Testis (tissue), 3 donors: ENCODE measurements around the gene MAMSTR. TPM values are rescaled to one million over a fixed set of nuclear protein-coding genes. Genes with fewer than 3 reads are reported as not detected.

ENCODE experiments used
- DNase-seq: peaks from one replicate; pipeline ENCODE4 v3.0.0-alpha.2; 2019
- H3K27ac ChIP-seq, 2 donors: fragments of 200-600 bp; sonication (generic); one replicate each; pipeline ENCODE4 v1.5.1; 2019
- H3K27me3 ChIP-seq: fragments of 200-600 bp; sonication (generic); one replicate; pipeline ENCODE4 v1.5.1; 2019
- H3K36me3 ChIP-seq: fragments of 200-600 bp; sonication (generic); one replicate; pipeline ENCODE4 v1.5.1; 2017; ENCODE audit warnings: low read depth; ENCODE audit errors: missing control alignments
- H3K4me1 ChIP-seq: fragments of 200-600 bp; sonication (generic); one replicate; pipeline ENCODE4 v1.5.1; 2019
- H3K4me3 ChIP-seq, 2 donors: fragments of 200-600 bp; sonication (generic); one replicate each; pipeline ENCODE4 v1.5.1; 2017 to 2019
- H3K9me3 ChIP-seq: fragments of 200-600 bp; sonication (generic); one replicate; pipeline ENCODE4 v1.5.1; 2017
- POLR2A ChIP-seq: fragments of 450-650 bp; IDR thresholded peaks from one replicate; pipeline ENCODE4 v1.6.1; 2017; ENCODE audit warnings: antibody characterized with exemption, mild to moderate bottlenecking, moderate library complexity
- WGBS, 2 donors: methylation state at CpG; one replicate each; pipeline ENCODE4 v1.1.5; 2018; 5-methylcytosine and 5-hydroxymethylcytosine counted together
- intact Hi-C: fragments of 100-400 bp; cut with DNase I; formaldehyde crosslinking; loops from one replicate; pipeline ENCODE4 v1.15.1; 2023; ENCODE audit warnings: low total_unique reads
- polyA plus RNA-seq: library from polyadenylated mRNA; stranded (reverse); fragments of 350-450 nt; fragmentation: Illumina TruSeq; extraction: RNeasy Lipid Tissue Mini Kit (QIAGEN cat#74804); gene quantifications from one replicate; pipeline ENCODE4 v1.2.3, GENCODE V29; 2014; ENCODE audit warnings: low read depth, low replicate concordance; ENCODE audit not compliant: insufficient read depth
- total RNA-seq, 2 donors: library from RNA; depleted of rRNA; stranded (reverse); fragments of >200 nt; gene quantifications; one replicate each; pipeline ENCODE4 v1.2.3, GENCODE V29; 2016
- TF ChIP-seq, protein P1 (sequence below), 3 experiments: fragments of 450-650 bp in 2 of 3; fragments of 200-600 bp in 1 of 3; sonication (generic) in 1 of 3; IDR thresholded peaks; one replicate each; pipeline ENCODE4 v1.5.1; 2016 to 2019; ENCODE audit warnings: antibody characterized with exemption in 3 of 3, mild to moderate bottlenecking in 2 of 3, moderate library complexity in 1 of 3

MAMSTR gene
- total and polyA plus RNA-seq, 3 donors from 2014 or later, result 15.0 to 21.8 (median 21.8) TPM

DNA sequence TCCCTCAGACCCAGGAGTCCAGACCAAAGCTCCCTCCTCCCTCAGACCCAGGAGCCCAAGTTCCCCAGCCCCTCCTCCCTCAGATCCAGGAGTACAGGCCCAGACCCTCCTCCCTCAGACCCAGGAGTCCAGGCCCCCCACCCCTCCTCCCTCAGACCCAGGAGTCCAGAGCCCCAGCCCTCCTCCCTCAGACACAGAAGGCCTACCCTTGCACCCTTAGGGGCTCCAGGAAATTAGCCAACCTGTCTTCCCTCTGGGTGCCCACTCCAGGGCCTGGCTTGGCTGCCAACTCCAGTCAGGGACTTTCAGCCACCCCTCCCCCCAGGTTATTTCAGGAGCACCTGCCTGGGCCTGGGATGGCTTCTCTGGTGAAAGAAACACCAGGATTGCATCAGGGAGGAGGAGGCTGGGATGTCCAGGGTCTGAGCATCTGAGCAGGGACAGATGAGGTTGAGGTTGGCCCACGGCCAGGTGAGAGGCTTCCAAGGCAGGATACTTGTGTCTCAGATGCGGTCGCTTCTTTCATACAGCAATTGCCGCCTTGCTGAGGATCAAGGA is 35.6 kb upstream of the MAMSTR start, which contains the start of gene FGF21:
TSS of gene FGF21 (plus strand) at position 441 of the 558 bp plus-strand sequence. CDS start 713 bp downstream, outside the sequence.
- Histone ChIP-seq H3K4me1 (peaks cover 19% of the 10 kb centered on the region), H3K27ac (peak within 1 kb of the TSS; percentile 24 to 71), H3K27me3 (no peaks in the 10 kb centered on the region), H3K4me3 (no peak within 1 kb of the TSS), H3K36me3 (no peaks in the 10 kb centered on the region), H3K9me3 (no peaks in the 10 kb centered on the region)
- 75 to 80% methylated on average over 3 to 4 of the region's 4 CpGs for WGBS, 2 donors
- no peak for DNase-seq
- TF ChIP-seq, protein P1, sequence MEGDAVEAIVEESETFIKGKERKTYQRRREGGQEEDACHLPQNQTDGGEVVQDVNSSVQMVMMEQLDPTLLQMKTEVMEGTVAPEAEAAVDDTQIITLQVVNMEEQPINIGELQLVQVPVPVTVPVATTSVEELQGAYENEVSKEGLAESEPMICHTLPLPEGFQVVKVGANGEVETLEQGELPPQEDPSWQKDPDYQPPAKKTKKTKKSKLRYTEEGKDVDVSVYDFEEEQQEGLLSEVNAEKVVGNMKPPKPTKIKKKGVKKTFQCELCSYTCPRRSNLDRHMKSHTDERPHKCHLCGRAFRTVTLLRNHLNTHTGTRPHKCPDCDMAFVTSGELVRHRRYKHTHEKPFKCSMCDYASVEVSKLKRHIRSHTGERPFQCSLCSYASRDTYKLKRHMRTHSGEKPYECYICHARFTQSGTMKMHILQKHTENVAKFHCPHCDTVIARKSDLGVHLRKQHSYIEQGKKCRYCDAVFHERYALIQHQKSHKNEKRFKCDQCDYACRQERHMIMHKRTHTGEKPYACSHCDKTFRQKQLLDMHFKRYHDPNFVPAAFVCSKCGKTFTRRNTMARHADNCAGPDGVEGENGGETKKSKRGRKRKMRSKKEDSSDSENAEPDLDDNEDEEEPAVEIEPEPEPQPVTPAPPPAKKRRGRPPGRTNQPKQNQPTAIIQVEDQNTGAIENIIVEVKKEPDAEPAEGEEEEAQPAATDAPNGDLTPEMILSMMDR (IDR thresholded peaks at IDR 0.05), result no peak
- intact Hi-C loops, result no loop called here

DNA sequence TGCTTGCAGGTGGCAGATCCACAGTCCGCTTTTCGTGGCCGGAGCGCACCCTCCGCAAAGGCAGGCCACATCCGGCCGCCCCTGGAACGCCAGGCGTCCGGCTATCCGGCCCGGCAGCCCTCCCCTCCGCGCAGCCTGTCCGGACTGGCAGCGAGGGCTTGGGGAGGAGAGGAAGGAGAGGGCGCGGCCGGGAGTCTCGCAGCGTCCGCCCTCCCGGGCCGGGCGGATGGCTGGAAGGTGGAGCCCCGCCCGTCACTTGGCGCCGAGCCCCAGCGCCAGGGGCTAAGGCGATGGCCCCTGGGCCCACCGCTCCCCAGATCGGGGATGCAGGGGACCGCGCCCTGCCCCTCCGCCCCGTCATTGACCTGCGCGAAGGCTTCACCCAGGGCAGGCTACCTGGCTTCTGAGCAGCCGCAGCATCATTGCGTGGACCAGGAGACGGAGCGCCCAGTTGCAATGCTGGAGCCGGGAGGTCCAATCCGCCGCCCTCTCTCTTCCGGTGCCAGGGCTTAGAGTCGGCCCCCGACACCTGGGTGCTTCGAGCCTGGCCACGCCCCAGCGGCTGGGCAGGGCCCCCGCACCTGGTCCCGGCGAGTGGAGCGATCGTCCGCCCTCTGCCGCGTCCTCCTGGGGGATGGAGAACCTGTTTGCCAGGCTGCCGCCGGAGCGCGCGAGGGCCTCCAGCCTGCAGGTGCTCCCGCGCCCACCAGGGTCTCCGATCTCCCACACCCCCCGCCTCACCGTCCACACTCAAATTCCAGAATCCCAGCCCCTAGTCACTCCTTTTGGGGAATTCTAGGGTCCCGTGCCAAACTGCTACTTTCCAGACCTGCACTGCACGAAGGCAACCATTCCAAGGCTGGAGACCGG is 33.2 kb upstream of the MAMSTR start, which contains the start of gene FUT1:
TSS of gene FUT1 (minus strand) at position 146 of the 870 bp plus-strand sequence. CDS start 1,360 bp downstream, outside the sequence.
- 7 to 45% methylated on average over 2 to 46 of the region's 73 CpGs for WGBS, 2 donors
- H3K4me3 ChIP-seq, result peak within 1 kb of the TSS; percentile 17 to 54
- intact Hi-C loops, result no loop called here
- no peaks in the 10 kb centered on the region for H3K9me3 ChIP-seq
- no peaks in the 10 kb centered on the region for H3K36me3 ChIP-seq
- TF ChIP-seq, protein P1 (IDR thresholded peaks at IDR 0.05), result no peak
- no peak for TF ChIP-seq POLR2A
- H3K4me1 ChIP-seq, result peaks cover 23% of the 10 kb centered on the region
- peak; percentile 64 for DNase-seq
- peak within 1 kb of the TSS in 1 of 2 donors; percentile 71 for H3K27ac ChIP-seq
- no peaks in the 10 kb centered on the region for H3K27me3 ChIP-seq

DNA sequence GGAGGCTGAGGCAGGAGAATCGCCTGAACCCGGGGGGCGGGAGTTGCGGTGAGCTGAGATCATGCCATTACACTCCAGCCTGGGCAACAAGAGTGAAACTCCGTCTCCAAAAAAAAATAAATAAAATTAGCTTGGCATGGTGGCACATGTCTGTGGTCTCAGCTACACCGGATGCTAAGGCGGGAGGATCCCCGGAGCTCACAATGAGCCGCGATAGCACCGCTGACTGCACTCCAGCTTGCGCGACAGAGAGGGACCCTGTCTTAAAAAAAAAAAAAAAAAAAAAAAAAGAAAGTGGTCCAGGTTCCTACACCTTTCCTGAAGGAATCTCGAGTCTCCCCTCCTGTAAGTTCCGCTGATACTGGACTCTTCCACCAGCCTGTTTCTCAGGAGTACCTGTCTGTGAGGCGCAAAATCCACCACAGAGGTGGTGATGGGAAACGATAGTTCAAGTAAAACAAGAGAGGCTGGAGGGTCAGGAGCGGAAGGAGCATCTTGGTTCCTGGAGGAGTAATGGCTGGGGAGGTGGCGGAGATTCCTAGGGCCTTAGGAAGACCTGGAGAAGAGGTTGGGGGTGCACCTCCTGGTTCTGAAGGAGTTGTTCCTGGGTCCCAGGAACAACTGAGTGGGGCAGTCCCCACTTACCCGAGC is 32.4 kb upstream of the MAMSTR start:
- Histone ChIP-seq H3K27me3 (no peaks in the 10 kb centered on the region), H3K4me1 (peaks cover 27% of the 10 kb centered on the region), H3K4me3 (peak overlapping the region; percentile 17 to 54), H3K36me3 (no peaks in the 10 kb centered on the region), H3K9me3 (no peaks in the 10 kb centered on the region), H3K27ac (peak overlapping the region in 1 of 2 donors; percentile 71)
- no peak for DNase-seq
- TF ChIP-seq POLR2A, result no peak
- TF ChIP-seq, protein P1 (IDR thresholded peaks at IDR 0.05), result no peak
- intact Hi-C loops, result no loop called here
- WGBS, 2 donors, result 15 to 29% methylated on average over 20 of the region's 20 CpGs

DNA sequence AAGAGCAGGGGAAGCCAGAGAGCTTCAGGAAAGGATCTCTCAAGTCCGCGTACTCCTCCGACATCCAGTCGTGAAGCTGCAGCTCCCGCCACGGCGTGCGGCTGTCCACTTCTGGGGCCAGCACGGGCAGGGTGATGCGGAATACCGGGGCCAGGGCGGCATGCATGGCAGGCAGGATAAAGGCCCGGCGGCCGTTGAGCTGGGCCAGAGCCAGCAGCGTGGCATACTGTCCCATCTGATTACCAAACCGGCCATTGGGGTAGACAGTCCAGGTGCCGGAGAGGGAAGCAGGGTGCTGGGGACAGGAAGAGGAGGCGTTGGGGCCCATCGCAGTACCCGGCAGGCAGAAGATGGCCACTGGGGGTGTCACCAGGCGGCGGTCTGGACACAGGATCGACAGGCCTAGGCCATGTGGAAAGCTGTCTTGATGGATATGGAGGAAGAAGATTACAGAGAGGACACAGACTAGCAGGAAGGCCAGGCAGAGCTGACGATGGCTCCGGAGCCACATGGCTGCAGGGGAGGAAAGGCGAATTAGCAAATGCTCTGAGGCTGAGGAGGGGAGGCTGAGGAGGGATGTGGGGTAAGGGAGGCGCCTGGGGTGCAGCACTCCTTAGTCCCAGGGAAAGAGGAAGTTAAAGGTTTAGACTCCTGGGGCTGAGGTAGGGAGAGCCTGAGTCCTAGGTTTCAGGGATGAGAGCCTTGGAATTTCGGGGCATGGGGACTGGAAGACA is 31.4 kb upstream of the MAMSTR start:
- TF ChIP-seq POLR2A, result no peak
- TF ChIP-seq, protein P1 (IDR thresholded peaks at IDR 0.05), result no peak
- Histone ChIP-seq H3K9me3 (no peaks in the 10 kb centered on the region), H3K36me3 (no peaks in the 10 kb centered on the region), H3K4me3 (no peak overlapping the region), H3K4me1 (peaks cover 27% of the 10 kb centered on the region), H3K27me3 (no peaks in the 10 kb centered on the region), H3K27ac (no peak overlapping the region)
- intact Hi-C loops, result no loop called here
- no peak for DNase-seq
- 78 to 81% methylated on average over 29 of the region's 29 CpGs for whole genome bisulfite sequencing, 2 donors
